ENCODE data around the gene TRIM44.

Gene TRIM44

DNA sequence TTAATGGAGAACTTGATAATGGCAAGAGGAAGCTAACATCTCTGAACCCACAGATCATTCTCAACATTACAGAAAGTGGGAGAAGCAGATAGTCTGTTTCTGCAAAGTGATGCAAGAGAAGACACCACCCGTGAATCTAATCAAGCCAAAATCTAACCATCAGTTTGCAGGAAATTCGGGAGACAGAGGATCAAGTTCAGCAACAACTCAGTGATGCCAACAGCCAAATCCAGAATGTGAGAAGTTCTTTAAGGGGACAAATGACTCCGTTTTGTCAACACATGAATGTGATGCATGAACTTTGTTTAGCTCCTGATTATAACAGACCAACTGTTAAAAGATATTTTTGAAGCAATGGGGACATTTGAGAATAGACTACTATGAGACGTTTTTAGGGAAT, 186.0 kb downstream of the TRIM44 start:
- H3K27ac ChIP-seq = no peak overlapping the region
- TF ChIP-seq, protein P1, sequence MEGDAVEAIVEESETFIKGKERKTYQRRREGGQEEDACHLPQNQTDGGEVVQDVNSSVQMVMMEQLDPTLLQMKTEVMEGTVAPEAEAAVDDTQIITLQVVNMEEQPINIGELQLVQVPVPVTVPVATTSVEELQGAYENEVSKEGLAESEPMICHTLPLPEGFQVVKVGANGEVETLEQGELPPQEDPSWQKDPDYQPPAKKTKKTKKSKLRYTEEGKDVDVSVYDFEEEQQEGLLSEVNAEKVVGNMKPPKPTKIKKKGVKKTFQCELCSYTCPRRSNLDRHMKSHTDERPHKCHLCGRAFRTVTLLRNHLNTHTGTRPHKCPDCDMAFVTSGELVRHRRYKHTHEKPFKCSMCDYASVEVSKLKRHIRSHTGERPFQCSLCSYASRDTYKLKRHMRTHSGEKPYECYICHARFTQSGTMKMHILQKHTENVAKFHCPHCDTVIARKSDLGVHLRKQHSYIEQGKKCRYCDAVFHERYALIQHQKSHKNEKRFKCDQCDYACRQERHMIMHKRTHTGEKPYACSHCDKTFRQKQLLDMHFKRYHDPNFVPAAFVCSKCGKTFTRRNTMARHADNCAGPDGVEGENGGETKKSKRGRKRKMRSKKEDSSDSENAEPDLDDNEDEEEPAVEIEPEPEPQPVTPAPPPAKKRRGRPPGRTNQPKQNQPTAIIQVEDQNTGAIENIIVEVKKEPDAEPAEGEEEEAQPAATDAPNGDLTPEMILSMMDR (IDR thresholded peaks at IDR 0.05) = no peak
- no peak for TF ChIP-seq ZFX (IDR thresholded peaks at IDR 0.05; ENCODE audit: borderline replicate concordance)

DNA sequence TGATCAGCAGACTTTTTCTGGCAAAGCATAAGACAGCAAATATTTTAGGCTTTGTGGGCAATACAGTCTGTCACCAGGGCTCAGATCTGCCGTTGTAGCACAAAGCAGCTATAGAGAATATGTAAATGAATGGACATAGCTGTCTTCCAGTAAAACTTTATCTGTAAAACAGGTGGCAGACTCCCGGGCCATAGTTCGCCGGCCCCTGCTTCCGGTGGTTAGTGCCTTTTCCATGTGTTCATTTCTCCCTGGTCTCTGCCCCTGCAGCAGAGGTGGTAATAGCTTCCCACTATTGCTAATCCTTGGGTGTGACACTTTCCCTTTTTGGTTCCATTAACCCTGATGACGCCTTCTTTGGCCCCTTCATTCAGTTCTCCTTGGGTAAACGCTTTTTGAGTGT, 187.6 kb downstream of the TRIM44 start:
- TF ChIP-seq ZFX (IDR thresholded peaks at IDR 0.05; ENCODE audit: borderline replicate concordance) = no peak
- TF ChIP-seq, protein P1 (IDR thresholded peaks at IDR 0.05) = no peak
- H3K27ac ChIP-seq = no peak overlapping the region

- TF ChIP-seq ZFX (IDR thresholded peaks at IDR 0.05; ENCODE audit: borderline replicate concordance) = no peak
- TF ChIP-seq, protein P1 (IDR thresholded peaks at IDR 0.05) = no peak
- H3K27ac ChIP-seq = no peak overlapping the region
Measured at GRCh38 chr11:35851342-35851741, 188.8 kb downstream of the TRIM44 start.

DNA sequence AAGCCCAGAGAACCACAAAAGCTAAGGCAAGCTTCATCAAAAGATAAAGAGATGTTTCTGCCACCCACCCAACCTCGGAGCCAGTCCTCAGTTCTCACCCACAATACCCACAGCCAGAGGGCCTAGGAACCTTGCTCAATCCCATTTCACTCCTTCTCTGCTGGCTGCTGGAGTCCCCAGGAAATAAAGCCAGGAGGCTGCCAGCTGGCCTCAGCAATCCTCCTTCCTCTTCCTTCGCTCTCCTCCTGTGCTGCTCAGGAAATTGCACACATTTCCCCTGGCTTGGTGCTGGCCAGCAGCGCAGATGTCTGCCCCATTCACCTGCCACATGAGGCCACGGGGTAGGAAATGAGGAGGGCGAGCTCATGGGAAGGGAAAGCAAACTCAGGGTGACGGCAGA, 189.5 kb downstream of the TRIM44 start:
- no peak overlapping the region for H3K27ac ChIP-seq
- TF ChIP-seq, protein P1 (IDR thresholded peaks at IDR 0.05) = no peak
- no peak for TF ChIP-seq ZFX (IDR thresholded peaks at IDR 0.05; ENCODE audit: borderline replicate concordance)

DNA sequence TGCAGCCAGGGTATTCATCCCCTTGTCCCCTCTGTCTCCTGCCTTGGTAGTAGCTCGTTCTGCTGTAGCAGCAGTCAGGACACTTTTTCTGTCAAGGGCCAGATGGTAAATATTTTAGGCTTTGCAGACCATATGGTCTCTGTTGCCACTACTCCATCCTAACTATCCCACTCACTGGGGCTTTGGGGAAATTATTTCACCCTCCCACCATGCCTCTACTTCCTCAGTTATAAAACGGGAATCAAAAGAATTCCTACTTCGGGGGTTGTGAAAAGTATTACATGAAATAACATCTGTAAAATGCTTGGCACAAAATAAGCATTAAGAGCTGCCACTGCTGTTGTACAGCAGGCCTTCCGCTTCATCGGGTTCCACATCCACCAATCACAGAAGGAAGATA, 191.4 kb downstream of the TRIM44 start:
- H3K27ac ChIP-seq = no peak overlapping the region
- TF ChIP-seq ZFX (IDR thresholded peaks at IDR 0.05; ENCODE audit: borderline replicate concordance) = no peak
- TF ChIP-seq, protein P1 (IDR thresholded peaks at IDR 0.05) = no peak

- TF ChIP-seq, protein P1 (IDR thresholded peaks at IDR 0.05) = no peak
- no peak for TF ChIP-seq ZFX (IDR thresholded peaks at IDR 0.05; ENCODE audit: borderline replicate concordance)
Measured at GRCh38 chr11:35855671-35856070, 193.1 kb downstream of the TRIM44 start.

DNA sequence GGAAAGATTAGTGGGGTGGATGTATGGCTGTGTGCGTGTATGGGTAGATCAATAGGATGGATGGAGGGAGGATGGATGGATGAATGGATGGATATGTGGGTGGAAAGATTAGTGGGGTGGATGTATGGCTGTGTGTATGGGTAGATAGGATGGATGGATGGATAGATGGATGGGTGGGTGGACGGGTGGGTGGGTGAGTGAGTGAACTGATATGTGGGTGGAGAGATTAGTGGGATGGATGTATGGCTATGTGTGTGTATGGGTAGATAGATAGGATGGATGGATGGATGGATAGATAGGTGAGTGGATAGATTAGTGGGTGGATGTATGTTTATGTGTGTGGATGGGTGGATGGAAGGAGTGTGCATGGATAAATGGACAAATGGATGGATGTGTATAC, 193.7 kb downstream of the TRIM44 start:
- H3K27ac ChIP-seq = no peak overlapping the region
- TF ChIP-seq, protein P1 (IDR thresholded peaks at IDR 0.05) = no peak
- TF ChIP-seq ZFX (IDR thresholded peaks at IDR 0.05; ENCODE audit: borderline replicate concordance) = no peak

More at GRCh38 chr11:35855671-35856070, 193.1 kb downstream of the TRIM44 start:
- H3K27ac ChIP-seq = no peak overlapping the region
